ENCODE data around the gene DMRTB1. TPM values are rescaled to one million over a fixed set of nuclear protein-coding genes. Genes with fewer than 3 reads are reported as not detected.

The DMRTB1 gene
- total and polyA plus RNA-seq, 2 of the 4 experiments (the other 2 are of a cell fraction), result not detected

DNA sequence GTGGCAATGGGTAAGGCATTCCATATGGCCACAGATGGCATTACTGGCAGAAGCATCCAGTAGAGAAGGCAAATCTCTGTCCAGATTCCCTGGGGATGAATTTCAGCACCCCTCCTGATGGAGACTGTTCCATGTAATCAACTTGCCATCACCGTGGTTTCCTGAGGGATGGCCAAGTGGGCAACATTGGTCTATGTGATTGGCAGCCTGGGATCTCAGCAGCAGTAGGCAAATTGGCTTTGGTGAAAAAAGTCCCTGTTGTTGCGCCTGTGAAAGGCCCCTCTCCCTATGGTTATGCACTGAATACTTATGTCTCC lies 19.3 kb downstream of the DMRTB1 start:
- no CpG with 5 or more reads among the region's 2 CpGs for WGBS, 2 experiments (ENCODE audit: extremely low coverage in 2 of 2, insufficient read length in 1 of 2)
- no peaks in the 10 kb centered on the region for H4K20me1 ChIP-seq (ENCODE audit: insufficient read depth, low read length)
- H4K8ac ChIP-seq (ENCODE audit: low read depth in 2 of 2, low read length in 2 of 2), result no peak overlapping the region
- no peak overlapping the region for H2BK120ac ChIP-seq (ENCODE audit: low read depth, low read length)
- H3K36me3 ChIP-seq (ENCODE audit: control insufficient read depth, insufficient read depth, low read length), result no peaks in the 10 kb centered on the region
- no peaks in the 10 kb centered on the region for H3K79me1 ChIP-seq (ENCODE audit: low read depth in 1 of 2, low read length in 2 of 2)
- H4K91ac ChIP-seq (ENCODE audit: insufficient read depth, low read depth, low read length), result no peak overlapping the region
- H3K27me3 ChIP-seq (ENCODE audit: control insufficient read depth, insufficient read depth, low read length), result peaks cover 66% of the 10 kb centered on the region
- H3K9ac ChIP-seq (ENCODE audit: low read depth, low read length), result no peak overlapping the region
- CTCF ChIA-PET, result no interaction called here
- H4K5ac ChIP-seq (ENCODE audit: low read depth, low read length), result no peak overlapping the region
- H2AK9ac ChIP-seq (replicated peaks; ENCODE audit: low read depth, low read length, poor library complexity), result no peak overlapping the region
- no peak overlapping the region for H2BK15ac ChIP-seq (ENCODE audit: low read depth, low read length)
- no peak overlapping the region for H2AK5ac ChIP-seq (ENCODE audit: low read depth, low read length)
- H3K56ac ChIP-seq (ENCODE audit: extremely low read depth, insufficient read depth, low read length), result no peak overlapping the region
- H3K4me2 ChIP-seq (ENCODE audit: low read depth, low read length), result no peak overlapping the region
- H3K14ac ChIP-seq (replicated peaks; ENCODE audit: low read depth, low read length), result no peak overlapping the region
- H3K23ac ChIP-seq (ENCODE audit: low read depth, low read length), result no peak overlapping the region
- DNase-seq, result no peak
- no peak overlapping the region for H2BK20ac ChIP-seq (ENCODE audit: low read depth, low read length)
- no peaks in the 10 kb centered on the region; the same call in 1 of the 2 replicates for H3K9me3 ChIP-seq (ENCODE audit: control insufficient read depth, insufficient read depth, low read length)
- BruUV-seq (replicated peaks), result no TSS peak
- peaks cover 4% of the 10 kb centered on the region; the same call in 1 of the 2 replicates for H3K4me1 ChIP-seq (ENCODE audit: control insufficient read depth, insufficient read depth, low read length)
- in situ Hi-C loops (cut with MboI; ENCODE audit: low sequenced_read_pairs), result no loop called here
- H2AFZ ChIP-seq (replicated peaks; ENCODE audit: low read length, poor library complexity), result no peak overlapping the region
- H2BK5ac ChIP-seq (ENCODE audit: low read depth, low read length, poor library complexity, severe bottlenecking), result no peak overlapping the region
- no peak overlapping the region for H3K4me3 ChIP-seq (ENCODE audit: insufficient read depth, low read depth, low read length)
- POLR2A ChIA-PET (ENCODE audit: unreplicated experiment), result no interaction called here
- no peak overlapping the region for H3K18ac ChIP-seq (ENCODE audit: low read depth, low read length)
- TF ChIP-seq ELK1 (IDR thresholded peaks at IDR 0.05; ENCODE audit: borderline replicate concordance, low read depth, low read length) (no peak), USF2 (IDR thresholded peaks at IDR 0.05; ENCODE audit: low read depth, low read length) (no peak), MAZ (IDR thresholded peaks at IDR 0.05; ENCODE audit: borderline replicate concordance, low read depth, low read length) (no peak), RAD21 (IDR thresholded peaks at IDR 0.05; ENCODE audit: low read length) (no peak), RCOR1 (IDR thresholded peaks at IDR 0.05; ENCODE audit: insufficient replicate concordance, low read length) (no peak), NFE2L2 (IDR thresholded peaks at IDR 0.05; ENCODE audit: low read depth, low read length) (no peak), MAFK (IDR thresholded peaks at IDR 0.05; ENCODE audit: low read depth, low read length) (no peak), BHLHE40 (IDR thresholded peaks at IDR 0.05; ENCODE audit: low read depth, low read length) (no peak), CHD1 (IDR thresholded peaks at IDR 0.05; ENCODE audit: low read depth, low read length) (no peak), CTCF (conservative IDR thresholded peaks at IDR 0.05; ENCODE audit: low read depth, low read length) (no peak), MXI1 (IDR thresholded peaks at IDR 0.05; ENCODE audit: borderline replicate concordance, low read depth, low read length) (no peak), RFX5 (IDR thresholded peaks at IDR 0.05; ENCODE audit: low read depth, low read length) (no peak), POLR2A (IDR thresholded peaks at IDR 0.05; ENCODE audit: low read depth, low read length) (no peak), SMC3 (IDR thresholded peaks at IDR 0.05; ENCODE audit: low read depth, low read length) (no peak), FOS (IDR thresholded peaks at IDR 0.05; ENCODE audit: low read depth, low read length) (no peak), CEBPB (IDR thresholded peaks at IDR 0.05; ENCODE audit: low read depth, low read length) (no peak)
- intact Hi-C loops (cut with micrococcal nuclease), result no loop called here
- H3K9me1 ChIP-seq (ENCODE audit: insufficient read depth, low read length), result no peaks in the 10 kb centered on the region; the same call in 1 of the 2 replicates
- no peak overlapping the region for H3K4ac ChIP-seq (ENCODE audit: low read depth, low read length)
- dilution Hi-C loops (cut with HindIII; ENCODE audit: low sequenced_read_pairs, unreplicated experiment), result no loop called here
- no peak overlapping the region for H3K27ac ChIP-seq (ENCODE audit: insufficient read depth, low read length)
- no peak; the same call in 1 of the 2 replicates for ATAC-seq (ENCODE audit: low read depth)
